Endothelial cell of umbilical vein (primary cell): ENCODE measurements around the gene KIFAP3.

ENCODE experiments used
- EZH2 ChIP-seq: IDR thresholded peaks from 2 replicates; pipeline ENCODE4 v1.6.1; 2012; ENCODE audit warnings: borderline replicate concordance, low read depth, mild to moderate bottlenecking, moderate library complexity, low read length, inconsistent platforms; ENCODE audit not compliant: severe bottlenecking
- FOS ChIP-seq: IDR thresholded peaks from 2 replicates; pipeline ENCODE4 v1.6.1; 2011; ENCODE audit warnings: mild to moderate bottlenecking, low read length, moderate library complexity, borderline replicate concordance; ENCODE audit not compliant: insufficient read depth
- GATA2 ChIP-seq: IDR thresholded peaks from 2 replicates; pipeline ENCODE4 v1.7.0; 2011; ENCODE audit warnings: low read depth, mild to moderate bottlenecking, moderate library complexity, mixed read lengths, low read length; ENCODE audit not compliant: insufficient read length, insufficient read depth
- JUN ChIP-seq: IDR thresholded peaks from 2 replicates; pipeline ENCODE4 v1.6.1; 2011; ENCODE audit warnings: borderline replicate concordance, low read depth; ENCODE audit not compliant: insufficient read length, insufficient read depth
- MYC ChIP-seq: IDR thresholded peaks from one replicate; pipeline ENCODE4 v1.6.1; 2011; ENCODE audit warnings: mild to moderate bottlenecking, low read depth, low read length
- POLR2A ChIP-seq: IDR thresholded peaks from 2 replicates; pipeline ENCODE4 v1.6.1; 2012; ENCODE audit warnings: low read depth, mild to moderate bottlenecking, control low read depth, low read length
- POLR2AphosphoS5 ChIP-seq: IDR thresholded peaks from 2 replicates; pipeline ENCODE4 v1.6.1; 2012; ENCODE audit warnings: low read depth, mild to moderate bottlenecking, control low read depth, low read length, moderate library complexity; ENCODE audit not compliant: insufficient read depth
- TF ChIP-seq, protein P1 (sequence below), 2 donors: IDR thresholded peaks; 1 replicate in 1 of 2; 2 replicates in 1 of 2; pipeline ENCODE4 v1.5.1; 2011; ENCODE audit warnings: low read length in 2 of 2, mild to moderate bottlenecking in 2 of 2, moderate library complexity in 2 of 2, control low read depth in 1 of 2, inconsistent platforms in 1 of 2, low read depth in 1 of 2; ENCODE audit not compliant: insufficient read depth in 1 of 2; ENCODE audit errors: extremely low read depth in 1 of 2
- TF ChIP-seq, protein P2 (sequence below): IDR thresholded peaks from 2 replicates; pipeline ENCODE4 v1.6.1; 2011; ENCODE audit not compliant: insufficient read depth, insufficient read length

DNA sequence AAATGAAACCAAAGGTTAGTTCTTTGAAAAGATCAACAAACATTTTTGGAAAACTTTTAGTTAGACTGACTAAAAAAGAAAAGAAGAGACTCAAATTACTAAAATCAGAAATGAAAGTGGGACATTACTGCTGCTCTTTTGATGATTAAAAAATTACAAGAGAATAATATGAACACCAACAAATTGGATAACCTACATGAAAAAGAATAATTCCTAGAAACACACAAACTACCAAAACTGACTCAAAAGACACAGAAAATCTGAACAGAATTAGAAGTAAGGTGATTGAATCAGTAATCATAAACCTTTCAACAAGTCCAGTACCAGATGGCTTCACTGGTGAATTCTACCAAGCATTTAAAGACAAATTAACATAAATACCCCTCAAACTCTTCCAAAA, 5.6 kb downstream of the KIFAP3 start:
- TF ChIP-seq, protein P1, sequence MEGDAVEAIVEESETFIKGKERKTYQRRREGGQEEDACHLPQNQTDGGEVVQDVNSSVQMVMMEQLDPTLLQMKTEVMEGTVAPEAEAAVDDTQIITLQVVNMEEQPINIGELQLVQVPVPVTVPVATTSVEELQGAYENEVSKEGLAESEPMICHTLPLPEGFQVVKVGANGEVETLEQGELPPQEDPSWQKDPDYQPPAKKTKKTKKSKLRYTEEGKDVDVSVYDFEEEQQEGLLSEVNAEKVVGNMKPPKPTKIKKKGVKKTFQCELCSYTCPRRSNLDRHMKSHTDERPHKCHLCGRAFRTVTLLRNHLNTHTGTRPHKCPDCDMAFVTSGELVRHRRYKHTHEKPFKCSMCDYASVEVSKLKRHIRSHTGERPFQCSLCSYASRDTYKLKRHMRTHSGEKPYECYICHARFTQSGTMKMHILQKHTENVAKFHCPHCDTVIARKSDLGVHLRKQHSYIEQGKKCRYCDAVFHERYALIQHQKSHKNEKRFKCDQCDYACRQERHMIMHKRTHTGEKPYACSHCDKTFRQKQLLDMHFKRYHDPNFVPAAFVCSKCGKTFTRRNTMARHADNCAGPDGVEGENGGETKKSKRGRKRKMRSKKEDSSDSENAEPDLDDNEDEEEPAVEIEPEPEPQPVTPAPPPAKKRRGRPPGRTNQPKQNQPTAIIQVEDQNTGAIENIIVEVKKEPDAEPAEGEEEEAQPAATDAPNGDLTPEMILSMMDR (IDR thresholded peaks at IDR 0.05; ENCODE audit: extremely low read depth in 1 of 2, insufficient read depth in 1 of 2, low read depth in 1 of 2, low read length in 2 of 2), result no peak
- TF ChIP-seq POLR2AphosphoS5, result no peak
- no peak for TF ChIP-seq EZH2
- no peak for TF ChIP-seq GATA2
- TF ChIP-seq FOS, result no peak
- no peak for TF ChIP-seq MYC
- TF ChIP-seq POLR2A, result no peak
- TF ChIP-seq, protein P2, sequence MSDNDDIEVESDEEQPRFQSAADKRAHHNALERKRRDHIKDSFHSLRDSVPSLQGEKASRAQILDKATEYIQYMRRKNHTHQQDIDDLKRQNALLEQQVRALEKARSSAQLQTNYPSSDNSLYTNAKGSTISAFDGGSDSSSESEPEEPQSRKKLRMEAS, result no peak
- TF ChIP-seq JUN, result no peak
